ENCODE data around the gene TMEM143.

TMEM143 gene

GRCh38 chr19:48390188-48391099 lies 26.7 kb upstream of the TMEM143 start:
- TF ChIP-seq YY1 (IDR thresholded peaks at IDR 0.05; ENCODE audit: low read depth), result peak; percentile 40; the same call in 1 of the 2 replicates
- 0 out of 2 replicates have a peak, but pooled peaks have one; percentile 14 for TF ChIP-seq TAF1 (IDR thresholded peaks at IDR 0.05; ENCODE audit: low read depth)
- TF ChIP-seq RAD21 (IDR thresholded peaks at IDR 0.05; ENCODE audit: low read depth), result peak; percentile 24; the same call in 1 of the 2 replicates
- no peak for TF ChIP-seq USF1 (IDR thresholded peaks at IDR 0.05)
- no peak for TF ChIP-seq NFIC (IDR thresholded peaks at IDR 0.05)
- TF ChIP-seq MAX (IDR thresholded peaks at IDR 0.05), result peak; percentile 17; the same call in 1 of the 2 replicates
- TF ChIP-seq FOXM1 (IDR thresholded peaks at IDR 0.05; ENCODE audit: borderline replicate concordance, low read depth), result no peak

GRCh38 chr19:48386981-48387380 lies 23.2 kb upstream of the TMEM143 start:
- TF ChIP-seq NFIC (IDR thresholded peaks at IDR 0.05) (no peak), ZBTB7A (IDR thresholded peaks at IDR 0.05; ENCODE audit: low read depth) (no peak), CREB1 (IDR thresholded peaks at IDR 0.05; ENCODE audit: low read depth) (no peak), FOXM1 (IDR thresholded peaks at IDR 0.05; ENCODE audit: borderline replicate concordance, low read depth) (no peak), EP300 (IDR thresholded peaks at IDR 0.05; ENCODE audit: borderline replicate concordance) (no peak), USF1 (IDR thresholded peaks at IDR 0.05) (no peak), MAX (IDR thresholded peaks at IDR 0.05) (no peak), TCF12 (IDR thresholded peaks at IDR 0.05; ENCODE audit: low read depth) (no peak)

GRCh38 chr19:48385461-48386087 lies 21.8 kb upstream of the TMEM143 start:
- no peak for TF ChIP-seq NFIC (IDR thresholded peaks at IDR 0.05)
- no peak for TF ChIP-seq CEBPB (IDR thresholded peaks at IDR 0.05)
- no peak for TF ChIP-seq RAD21 (IDR thresholded peaks at IDR 0.05; ENCODE audit: low read depth)
- TF ChIP-seq TCF12 (IDR thresholded peaks at IDR 0.05; ENCODE audit: low read depth), result no peak
- no peak for TF ChIP-seq REST (IDR thresholded peaks at IDR 0.05; ENCODE audit: low read depth)
- no peak for TF ChIP-seq MAX (IDR thresholded peaks at IDR 0.05)
- no peak for TF ChIP-seq FOXM1 (IDR thresholded peaks at IDR 0.05; ENCODE audit: borderline replicate concordance, low read depth)
- TF ChIP-seq ZBTB7A (IDR thresholded peaks at IDR 0.05; ENCODE audit: low read depth), result no peak
- TF ChIP-seq CREB1 (IDR thresholded peaks at IDR 0.05; ENCODE audit: low read depth), result no peak
- TF ChIP-seq TEAD4 (IDR thresholded peaks at IDR 0.05), result no peak
- TF ChIP-seq TAF1 (IDR thresholded peaks at IDR 0.05; ENCODE audit: low read depth), result no peak
- TF ChIP-seq USF1 (IDR thresholded peaks at IDR 0.05), result no peak
- no peak for TF ChIP-seq EP300 (IDR thresholded peaks at IDR 0.05; ENCODE audit: borderline replicate concordance)
- no peak for TF ChIP-seq EGR1 (IDR thresholded peaks at IDR 0.05)
- no peak for TF ChIP-seq YY1 (IDR thresholded peaks at IDR 0.05; ENCODE audit: low read depth)

- TF ChIP-seq REST (IDR thresholded peaks at IDR 0.05; ENCODE audit: low read depth), result no peak
- TF ChIP-seq TCF12 (IDR thresholded peaks at IDR 0.05; ENCODE audit: low read depth), result no peak
- TF ChIP-seq ZBTB7A (IDR thresholded peaks at IDR 0.05; ENCODE audit: low read depth), result no peak
- TF ChIP-seq MAX (IDR thresholded peaks at IDR 0.05), result no peak
- no peak for TF ChIP-seq RAD21 (IDR thresholded peaks at IDR 0.05; ENCODE audit: low read depth)
Measured at GRCh38 chr19:48382286-48382685, 18.5 kb upstream of the TMEM143 start.

Measured in Ishikawa (cell line).